NCI-H526 (cell line): ENCODE measurements around the gene A4GALT.
A peak's percentile ranks its signal among the peaks of the same experiment; 100 is the strongest.
"Not testable (repeated sequence)": the region's sequence is repeated elsewhere in the genome, so short reads cannot be mapped to it uniquely, and the experiment has no call there.

Experiments
- DNase-seq, 2 experiments: peaks; one replicate each; lab custom pipeline; 2025; lab: John Stamatoyannopoulos, UW

The A4GALT gene

GRCh38 chr22:42720263-42721044 lies at the start of gene A4GALT:
Gene A4GALT, minus strand, starts transcription at chr22:42720870. Its CDS starts 26,919 bp downstream, at chr22:42693951.
- DNase-seq = peak in 1 of 2 experiments; percentile 17

- DNase-seq = no peak
Measured at GRCh38 chr22:42770448-42770726, 49.7 kb upstream of the A4GALT start.

GRCh38 chr22:42769574-42770447 lies 49.1 kb upstream of the A4GALT start:
- DNase-seq = no peak

- no peak for DNase-seq
Measured at GRCh38 chr22:42769238-42769573, 48.5 kb upstream of the A4GALT start.

GRCh38 chr22:42768385-42769035 lies 47.8 kb upstream of the A4GALT start:
- DNase-seq = no peak

- DNase-seq = no peak
Measured at GRCh38 chr22:42766860-42767259, 46.2 kb upstream of the A4GALT start.

- DNase-seq = no peak
Measured at GRCh38 chr22:42764895-42765363, 44.3 kb upstream of the A4GALT start.

GRCh38 chr22:42763965-42764480 lies 43.4 kb upstream of the A4GALT start:
- no peak for DNase-seq

- no peak for DNase-seq
Measured at GRCh38 chr22:42760806-42761565, 40.3 kb upstream of the A4GALT start.

GRCh38 chr22:42758931-42759629 lies 38.4 kb upstream of the A4GALT start:
- no peak for DNase-seq

GRCh38 chr22:42755553-42755952 lies 34.9 kb upstream of the A4GALT start:
- not testable (repeated sequence) for DNase-seq

- not testable (repeated sequence) for DNase-seq
Measured at GRCh38 chr22:42755121-42755520, 34.5 kb upstream of the A4GALT start.

- DNase-seq = no peak
Measured at GRCh38 chr22:42754658-42755057, 34.0 kb upstream of the A4GALT start.

- DNase-seq = no peak
Measured at GRCh38 chr22:42752912-42753311, 32.2 kb upstream of the A4GALT start.

- no peak for DNase-seq
Measured at GRCh38 chr22:42752230-42752746, 31.6 kb upstream of the A4GALT start.

- DNase-seq = not testable (repeated sequence)
Measured at GRCh38 chr22:42750421-42750820, 29.8 kb upstream of the A4GALT start.

GRCh38 chr22:42747701-42748513 lies 27.2 kb upstream of the A4GALT start:
- peak; percentile 2 to 28 for DNase-seq

GRCh38 chr22:42745118-42745517 lies 24.4 kb upstream of the A4GALT start:
- no peak for DNase-seq

GRCh38 chr22:42743501-42743991 lies 22.9 kb upstream of the A4GALT start:
- no peak for DNase-seq

GRCh38 chr22:42742940-42743339 lies 22.3 kb upstream of the A4GALT start:
- DNase-seq = no peak
